NCI-H526 treated with DMSO at 0.1 percent for 48 hours (cell line): ENCODE data around the gene CLBA1.
"Not testable (repeated sequence)": the region's sequence is repeated elsewhere in the genome, so short reads cannot be mapped to it uniquely, and the experiment has no call there.

Experiments used
- DNase-seq: peaks from one replicate; lab custom pipeline; 2025; lab: John Stamatoyannopoulos, UW

Gene CLBA1

GRCh38 chr14:104947881-104948735 is 37.5 kb upstream of the CLBA1 start:
- not testable (repeated sequence) for DNase-seq

- no peak for DNase-seq
Measured at GRCh38 chr14:104948736-104949031, 36.9 kb upstream of the CLBA1 start.

- not testable (repeated sequence) for DNase-seq
Measured at GRCh38 chr14:104949406-104949955, 36.1 kb upstream of the CLBA1 start.

- no peak for DNase-seq
Measured at GRCh38 chr14:104950021-104950420, 35.6 kb upstream of the CLBA1 start.

- DNase-seq: not testable (repeated sequence)
Measured at GRCh38 chr14:104950701-104951100, 34.9 kb upstream of the CLBA1 start.

GRCh38 chr14:104951863-104952657 is 33.5 kb upstream of the CLBA1 start:
- not testable (repeated sequence) for DNase-seq

GRCh38 chr14:104953097-104953496 is 32.5 kb upstream of the CLBA1 start:
- no peak for DNase-seq

- DNase-seq: no peak
Measured at GRCh38 chr14:104953896-104954656, 31.5 kb upstream of the CLBA1 start.

- DNase-seq: no peak
Measured at GRCh38 chr14:104954746-104955395, 30.7 kb upstream of the CLBA1 start.

GRCh38 chr14:104955396-104955770 is 30.2 kb upstream of the CLBA1 start:
- DNase-seq: no peak

GRCh38 chr14:104956290-104956890 is 29.2 kb upstream of the CLBA1 start:
- DNase-seq: no peak

GRCh38 chr14:104957146-104958113 is 28.2 kb upstream of the CLBA1 start:
- DNase-seq: no peak

GRCh38 chr14:104964546-104964945 is 21.0 kb upstream of the CLBA1 start:
- no peak for DNase-seq

- no peak for DNase-seq
Measured at GRCh38 chr14:104965561-104966231, 19.9 kb upstream of the CLBA1 start.

- no peak for DNase-seq
Measured at GRCh38 chr14:104966261-104966865, 19.2 kb upstream of the CLBA1 start.

GRCh38 chr14:104966981-104967385 is 18.6 kb upstream of the CLBA1 start:
- no peak for DNase-seq

- peak; percentile 36 for DNase-seq
Measured at GRCh38 chr14:104967386-104968152, 18.0 kb upstream of the CLBA1 start.

GRCh38 chr14:104968153-104968527 is 17.4 kb upstream of the CLBA1 start:
- peak; percentile 61 for DNase-seq
